WERI-Rb-1 (cell line): Measurements from ENCODE around the gene DGKI.

Experiments used
- DNase-seq: peaks from one replicate; pipeline ENCODE4 v3.0.0-alpha.2; 2020
- H3K27ac ChIP-seq: fragments of 250-450 bp; sonication (Bioruptor Pico); 2 replicates; pipeline ENCODE4 v1.5.1; 2020; ENCODE audit warnings: mild to moderate bottlenecking, moderate library complexity
- H3K27me3 ChIP-seq: fragments of 250-450 bp; sonication (Bioruptor Pico); 2 replicates; pipeline ENCODE4 v1.5.1; 2021; ENCODE audit warnings: mild to moderate bottlenecking, low read depth, moderate library complexity; ENCODE audit not compliant: insufficient read depth, severe bottlenecking
- H3K36me3 ChIP-seq: fragments of 250-450 bp; sonication (Bioruptor Pico); 2 replicates; pipeline ENCODE4 v1.5.1; 2020; ENCODE audit warnings: mild to moderate bottlenecking, moderate library complexity
- H3K4me3 ChIP-seq: 2 replicates; pipeline ENCODE4 v1.5.1; 2011; ENCODE audit warnings: low read depth, mild to moderate bottlenecking, control low read depth, low read length
- H3K9me3 ChIP-seq: fragments of 250-450 bp; sonication (Bioruptor Pico); 2 replicates; pipeline ENCODE4 v1.5.1; 2021; ENCODE audit warnings: mild to moderate bottlenecking, moderate library complexity; ENCODE audit not compliant: severe bottlenecking
- CTCF ChIP-seq: IDR thresholded peaks from 2 replicates; pipeline ENCODE4 v1.5.1; 2011; ENCODE audit warnings: low read depth, mild to moderate bottlenecking, control low read depth, inconsistent platforms, low read length

DGKI gene

GRCh38 chr7:137846827-137847567, at the start of gene DGKI:
DGKI (minus strand) TSS chr7:137846974.
- H3K4me3 ChIP-seq = peak within 1 kb of the TSS; percentile 52
- no peak for DNase-seq
- TF ChIP-seq CTCF = no peak

GRCh38 chr7:137895301-137896221, 48.8 kb upstream of the DGKI start:
- H3K27me3 ChIP-seq = no peaks in the 10 kb centered on the region
- H3K27ac ChIP-seq = no peak overlapping the region
- no peak for TF ChIP-seq CTCF
- no peak overlapping the region for H3K4me3 ChIP-seq
- no peak for DNase-seq
- no peaks in the 10 kb centered on the region for H3K36me3 ChIP-seq
- H3K9me3 ChIP-seq = no peaks in the 10 kb centered on the region

More at GRCh38 chr7:137846827-137847567, at the start of gene DGKI:
- Histone ChIP-seq H3K36me3 (no peaks in the 10 kb centered on the region), H3K27me3 (peaks cover 5% of the 10 kb centered on the region), H3K9me3 (no peaks in the 10 kb centered on the region), H3K27ac (no peak within 1 kb of the TSS)

- H3K36me3 ChIP-seq = no peaks in the 10 kb centered on the region
- no peaks in the 10 kb centered on the region for H3K27me3 ChIP-seq
- no peaks in the 10 kb centered on the region for H3K9me3 ChIP-seq
- H3K27ac ChIP-seq = no peak overlapping the region
- DNase-seq = no peak
- no peak for TF ChIP-seq CTCF
- H3K4me3 ChIP-seq = no peak overlapping the region
Observed at GRCh38 chr7:137893143-137893742, 46.5 kb upstream of the DGKI start.

GRCh38 chr7:137891016-137891655, 44.4 kb upstream of the DGKI start:
- Histone ChIP-seq H3K9me3 (no peaks in the 10 kb centered on the region), H3K27me3 (no peaks in the 10 kb centered on the region), H3K36me3 (no peaks in the 10 kb centered on the region), H3K4me3 (no peak overlapping the region), H3K27ac (no peak overlapping the region)
- DNase-seq = no peak
- TF ChIP-seq CTCF = no peak

GRCh38 chr7:137890449-137890921, 43.7 kb upstream of the DGKI start:
- no peak overlapping the region for H3K27ac ChIP-seq
- no peaks in the 10 kb centered on the region for H3K36me3 ChIP-seq
- no peaks in the 10 kb centered on the region for H3K9me3 ChIP-seq
- no peak for DNase-seq
- no peak overlapping the region for H3K4me3 ChIP-seq
- H3K27me3 ChIP-seq = no peaks in the 10 kb centered on the region
- no peak for TF ChIP-seq CTCF
